Thoracic aorta (tissue), 2 donors: ENCODE data around the gene PSMC3IP. TPM values are rescaled to one million over a fixed set of nuclear protein-coding genes. Genes with fewer than 3 reads are reported as not detected.

ENCODE experiments used
- ATAC-seq: fragments of 150-250 bp; one replicate; pipeline ENCODE4 v1.8.0; 2017; ENCODE audit warnings: low read depth; ENCODE audit not compliant: insufficient number of reproducible peaks, low FRiP score
- DNase-seq: peaks from one replicate; pipeline ENCODE4 v3.0.0-alpha.2; 2020; ENCODE audit warnings: low spot score
- H3K27ac ChIP-seq, 2 donors: fragments of 200-600 bp; sonication (generic); 1 replicate in 1 of 2; 2 replicates in 1 of 2; pipeline ENCODE4 v1.5.1; 2016; ENCODE audit warnings: mild to moderate bottlenecking in 2 of 2, moderate library complexity in 2 of 2
- H3K27me3 ChIP-seq: fragments of 200-600 bp; sonication (generic); replicated peaks from 2 replicates; pipeline ENCODE4 v1.6.0; 2016; ENCODE audit warnings: mild to moderate bottlenecking; ENCODE audit not compliant: insufficient read depth
- H3K36me3 ChIP-seq: fragments of 200-600 bp; sonication (generic); one replicate; pipeline ENCODE4 v1.5.1; 2016
- H3K4me1 ChIP-seq, 2 donors: fragments of 200-600 bp; sonication (generic); 1 replicate in 1 of 2; 2 replicates in 1 of 2; pipeline versions ENCODE4 v1.5.1 to v1.6.0; 2016; ENCODE audit warnings: low read depth in 2 of 2, mild to moderate bottlenecking in 1 of 2; ENCODE audit not compliant: control insufficient read depth in 1 of 2
- H3K4me3 ChIP-seq: fragments of 200-600 bp; sonication (generic); 2 replicates; pipeline ENCODE4 v1.5.1; 2016; ENCODE audit warnings: mild to moderate bottlenecking
- H3K9me3 ChIP-seq: fragments of 200-600 bp; sonication (generic); 2 replicates; pipeline ENCODE4 v1.5.1; 2016
- total RNA-seq, 2 donors: library from RNA; depleted of rRNA; stranded (reverse); fragments of >200 nt; gene quantifications; one replicate each; pipeline versions ENCODE4 v1.1.0 to v1.2.3, GENCODE V29; 2016
- TF ChIP-seq, protein P1 (sequence below): fragments of 200-600 bp; sonication (generic); IDR thresholded peaks from one replicate; pipeline ENCODE4 v1.5.1; 2019; ENCODE audit warnings: antibody characterized with exemption

The PSMC3IP gene
- total RNA-seq, 2 donors from 2014 or later = 6.6 TPM; not detected in 1

- H3K27me3 ChIP-seq = no peaks in the 10 kb centered on the region
- H3K9me3 ChIP-seq = no peaks in the 10 kb centered on the region
- DNase-seq (no peak), ATAC-seq (no peak)
- TF ChIP-seq, protein P1, sequence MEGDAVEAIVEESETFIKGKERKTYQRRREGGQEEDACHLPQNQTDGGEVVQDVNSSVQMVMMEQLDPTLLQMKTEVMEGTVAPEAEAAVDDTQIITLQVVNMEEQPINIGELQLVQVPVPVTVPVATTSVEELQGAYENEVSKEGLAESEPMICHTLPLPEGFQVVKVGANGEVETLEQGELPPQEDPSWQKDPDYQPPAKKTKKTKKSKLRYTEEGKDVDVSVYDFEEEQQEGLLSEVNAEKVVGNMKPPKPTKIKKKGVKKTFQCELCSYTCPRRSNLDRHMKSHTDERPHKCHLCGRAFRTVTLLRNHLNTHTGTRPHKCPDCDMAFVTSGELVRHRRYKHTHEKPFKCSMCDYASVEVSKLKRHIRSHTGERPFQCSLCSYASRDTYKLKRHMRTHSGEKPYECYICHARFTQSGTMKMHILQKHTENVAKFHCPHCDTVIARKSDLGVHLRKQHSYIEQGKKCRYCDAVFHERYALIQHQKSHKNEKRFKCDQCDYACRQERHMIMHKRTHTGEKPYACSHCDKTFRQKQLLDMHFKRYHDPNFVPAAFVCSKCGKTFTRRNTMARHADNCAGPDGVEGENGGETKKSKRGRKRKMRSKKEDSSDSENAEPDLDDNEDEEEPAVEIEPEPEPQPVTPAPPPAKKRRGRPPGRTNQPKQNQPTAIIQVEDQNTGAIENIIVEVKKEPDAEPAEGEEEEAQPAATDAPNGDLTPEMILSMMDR = no peak
- H3K27ac ChIP-seq = peak overlapping the region; percentile 40 to 96
- H3K36me3 ChIP-seq = no peaks in the 10 kb centered on the region
- H3K4me1 ChIP-seq = peaks cover 28 to 80% of the 10 kb centered on the region in 2 donors
- no peak overlapping the region for H3K4me3 ChIP-seq
Observed at GRCh38 chr17:42526031-42526444, 51.5 kb downstream of the PSMC3IP start.

DNA sequence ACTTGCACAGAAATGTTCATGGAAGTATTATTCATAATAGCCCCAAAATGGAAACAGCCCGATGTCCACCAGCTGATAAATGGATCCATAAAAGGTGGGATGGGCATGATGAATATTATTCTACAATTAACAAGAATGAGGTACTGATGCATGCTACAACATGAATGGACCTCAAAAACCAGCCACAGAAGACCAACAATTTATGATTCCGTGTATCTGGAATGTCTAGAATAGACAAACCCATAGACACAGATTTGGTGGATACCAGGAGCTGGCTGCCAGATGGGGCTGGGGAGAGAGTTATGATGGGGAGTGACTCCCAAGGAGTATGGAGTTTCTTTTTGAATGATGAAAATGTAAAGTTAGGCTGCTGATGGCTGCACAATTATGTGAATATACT is 52.3 kb downstream of the PSMC3IP start:
- TF ChIP-seq, protein P1 = no peak
- H3K27ac ChIP-seq = peak overlapping the region; percentile 96
- DNase-seq (no peak), ATAC-seq (no peak)
- no peaks in the 10 kb centered on the region for H3K36me3 ChIP-seq
- no peaks in the 10 kb centered on the region for H3K27me3 ChIP-seq
- H3K4me1 ChIP-seq = peaks cover 33 to 80% of the 10 kb centered on the region in 2 donors
- no peaks in the 10 kb centered on the region for H3K9me3 ChIP-seq
- no peak overlapping the region for H3K4me3 ChIP-seq

DNA sequence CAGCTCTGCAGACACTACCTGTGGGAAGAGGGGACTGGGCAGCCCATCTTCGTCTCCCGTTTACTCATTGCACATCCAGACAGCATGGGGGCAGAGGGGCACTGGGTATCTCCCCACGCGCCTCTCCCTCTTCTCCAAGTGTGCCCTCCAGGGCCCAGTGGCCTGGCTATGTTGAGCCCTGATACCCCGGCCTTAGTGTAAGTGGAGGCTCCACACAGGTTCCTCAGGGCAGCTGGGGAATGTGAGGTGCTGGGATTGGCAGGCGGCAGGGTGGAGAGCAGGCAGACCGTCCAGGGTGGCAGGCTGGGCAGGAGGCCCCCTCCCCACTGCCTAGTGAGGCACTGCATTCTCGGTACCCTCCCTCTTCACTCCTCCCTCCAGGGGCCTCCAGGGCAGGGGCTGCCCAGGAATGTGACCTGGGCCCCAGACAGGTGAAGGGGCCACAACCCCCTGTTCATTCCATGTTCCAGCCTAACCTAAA is 54.7 kb downstream of the PSMC3IP start:
- peak overlapping the region; percentile 96 for H3K27ac ChIP-seq
- H3K27me3 ChIP-seq = no peaks in the 10 kb centered on the region
- TF ChIP-seq, protein P1 = no peak
- no peaks in the 10 kb centered on the region for H3K36me3 ChIP-seq
- ATAC-seq (no peak), DNase-seq (no peak)
- no peaks in the 10 kb centered on the region for H3K9me3 ChIP-seq
- peaks cover 54 to 97% of the 10 kb centered on the region in 2 donors for H3K4me1 ChIP-seq
- no peak overlapping the region for H3K4me3 ChIP-seq

Other genes with a start within 250 kb of the PSMC3IP start
- gene STAT3, start 189.3 kb downstream of the PSMC3IP start, total RNA-seq = 100 to 1,000 TPM; 217 to 360 TPM
- 100 to 1,000 TPM; 579 to 938 TPM for gene CAVIN1, start 154.5 kb downstream of the PSMC3IP start, total RNA-seq
- 10 to 100 TPM; 63.2 to 95.6 TPM for gene ATP6V0A1, start 118.9 kb downstream of the PSMC3IP start, total RNA-seq
- gene NAGLU, start 41.5 kb downstream of the PSMC3IP start, total RNA-seq = 100 to 1,000 TPM in 1 of 2 donors, 10 to 100 TPM in 1; 86.7 to 130 TPM
- gene HSD17B1, start 24.8 kb downstream of the PSMC3IP start, total RNA-seq = 1 to 10 TPM in 1 of 2 donors, under 1 TPM in 1; 0.14 to 2.8 TPM
- gene COASY, start 15.6 kb downstream of the PSMC3IP start, total RNA-seq = 10 to 100 TPM; 20.8 to 21.1 TPM
- gene MLX, start 10.6 kb downstream of the PSMC3IP start, total RNA-seq = 10 to 100 TPM; 31.5 to 41.2 TPM
- gene RETREG3, start 31.6 kb upstream of the PSMC3IP start, total RNA-seq = 10 to 100 TPM; 49.0 to 60.4 TPM
- gene TUBG1, start 32.0 kb upstream of the PSMC3IP start, total RNA-seq = 10 to 100 TPM; 26.7 to 47.0 TPM
- gene TUBG2, start 81.6 kb upstream of the PSMC3IP start, total RNA-seq = 10 to 100 TPM; 47.2 to 49.0 TPM
- 10 to 100 TPM; 54.8 to 59.2 TPM for gene PLEKHH3, start 99.3 kb upstream of the PSMC3IP start, total RNA-seq
- 1 to 10 TPM; 3.2 to 3.4 TPM for gene CCR10, start 104.1 kb upstream of the PSMC3IP start, total RNA-seq
- gene CNTNAP1, start 104.8 kb upstream of the PSMC3IP start, total RNA-seq = 10 to 100 TPM in 1 of 2 donors, 1 to 10 TPM in 1; 9.1 to 19.6 TPM
- gene EZH1, start 167.3 kb upstream of the PSMC3IP start, total RNA-seq = 10 to 100 TPM; 66.3 to 75.2 TPM
- gene RAMP2, start 183.5 kb upstream of the PSMC3IP start, total RNA-seq = 10 to 100 TPM; 11.0 to 32.3 TPM
- 10 to 100 TPM; 18.5 to 24.2 TPM for gene VPS25, start 195.7 kb upstream of the PSMC3IP start, total RNA-seq
- gene WNK4, start 202.9 kb upstream of the PSMC3IP start, total RNA-seq = not detected
- gene COA3, start 221.0 kb upstream of the PSMC3IP start, total RNA-seq = 10 to 100 TPM; 34.3 to 36.1 TPM
- gene CNTD1, start 221.1 kb upstream of the PSMC3IP start, total RNA-seq = not detected
- gene BECN1, start 246.6 kb upstream of the PSMC3IP start, total RNA-seq = 100 to 1,000 TPM in 1 of 2 donors, 10 to 100 TPM in 1; 99.6 to 122 TPM